ENCODE results near the gene CPN2.

DNA sequence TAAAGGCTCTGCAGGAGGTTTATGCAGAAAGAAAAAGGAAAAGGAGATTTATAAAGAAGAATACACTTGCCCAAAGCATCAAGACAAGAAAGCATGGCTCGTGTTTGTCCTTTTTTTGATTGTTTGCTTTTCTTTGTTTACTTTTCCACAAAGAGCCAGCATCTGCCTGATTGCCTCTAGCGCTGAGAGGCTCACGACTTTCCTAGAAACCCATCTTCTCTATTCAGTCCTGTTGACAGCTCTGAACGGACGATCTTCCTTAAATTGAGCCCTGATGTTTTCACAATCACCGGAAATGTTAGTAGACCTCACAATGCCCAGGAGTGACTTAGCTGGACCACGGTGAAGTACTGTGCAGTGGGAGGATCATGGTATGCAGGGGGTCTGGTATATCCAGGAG lies 35.5 kb upstream of the CPN2 start:
- no peak for TF ChIP-seq NR3C1 (IDR thresholded peaks at IDR 0.05)
- TF ChIP-seq, protein P1, sequence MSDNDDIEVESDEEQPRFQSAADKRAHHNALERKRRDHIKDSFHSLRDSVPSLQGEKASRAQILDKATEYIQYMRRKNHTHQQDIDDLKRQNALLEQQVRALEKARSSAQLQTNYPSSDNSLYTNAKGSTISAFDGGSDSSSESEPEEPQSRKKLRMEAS (IDR thresholded peaks at IDR 0.05): no peak
- TF ChIP-seq CHD4 (IDR thresholded peaks at IDR 0.05; ENCODE audit: borderline replicate concordance): no peak
- no peak for TF ChIP-seq BHLHE40 (IDR thresholded peaks at IDR 0.05; ENCODE audit: low read depth, low read length)
